ENCODE data around the gene NKD2.
"Not testable (repeated sequence)": the region's sequence is repeated elsewhere in the genome, so short reads cannot be mapped to it uniquely, and the experiment has no call there.

The NKD2 gene

DNA sequence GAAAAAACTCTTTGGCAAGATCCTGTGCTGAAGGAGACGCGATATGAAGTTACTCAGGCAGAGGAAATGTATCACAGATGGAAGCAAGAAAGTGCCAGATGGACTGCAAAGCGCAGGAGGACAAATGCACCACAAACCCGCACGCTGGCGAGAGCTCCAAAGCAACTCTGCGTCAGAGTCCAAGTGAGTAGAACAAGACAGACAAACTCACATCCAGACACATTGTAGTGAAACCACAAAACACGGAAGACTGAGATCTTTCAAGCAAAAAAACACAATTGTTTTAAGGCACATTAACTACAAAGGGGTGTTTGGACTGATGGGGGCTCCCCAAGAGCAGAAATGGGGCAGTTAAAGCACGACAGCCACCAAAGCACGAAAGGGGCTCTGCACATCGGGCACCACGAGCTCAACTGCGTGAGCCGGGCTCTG is 39.2 kb upstream of the NKD2 start:
- no peaks in the 10 kb centered on the region; the same call in 1 of the 2 replicates for H3K27me3 ChIP-seq (replicated peaks; ENCODE audit: control insufficient read depth, insufficient read depth, low read length)
- H3K36me3 ChIP-seq (ENCODE audit: control insufficient read depth, insufficient read depth, low read length): no peaks in the 10 kb centered on the region
- TF ChIP-seq, protein P1, sequence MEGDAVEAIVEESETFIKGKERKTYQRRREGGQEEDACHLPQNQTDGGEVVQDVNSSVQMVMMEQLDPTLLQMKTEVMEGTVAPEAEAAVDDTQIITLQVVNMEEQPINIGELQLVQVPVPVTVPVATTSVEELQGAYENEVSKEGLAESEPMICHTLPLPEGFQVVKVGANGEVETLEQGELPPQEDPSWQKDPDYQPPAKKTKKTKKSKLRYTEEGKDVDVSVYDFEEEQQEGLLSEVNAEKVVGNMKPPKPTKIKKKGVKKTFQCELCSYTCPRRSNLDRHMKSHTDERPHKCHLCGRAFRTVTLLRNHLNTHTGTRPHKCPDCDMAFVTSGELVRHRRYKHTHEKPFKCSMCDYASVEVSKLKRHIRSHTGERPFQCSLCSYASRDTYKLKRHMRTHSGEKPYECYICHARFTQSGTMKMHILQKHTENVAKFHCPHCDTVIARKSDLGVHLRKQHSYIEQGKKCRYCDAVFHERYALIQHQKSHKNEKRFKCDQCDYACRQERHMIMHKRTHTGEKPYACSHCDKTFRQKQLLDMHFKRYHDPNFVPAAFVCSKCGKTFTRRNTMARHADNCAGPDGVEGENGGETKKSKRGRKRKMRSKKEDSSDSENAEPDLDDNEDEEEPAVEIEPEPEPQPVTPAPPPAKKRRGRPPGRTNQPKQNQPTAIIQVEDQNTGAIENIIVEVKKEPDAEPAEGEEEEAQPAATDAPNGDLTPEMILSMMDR (IDR thresholded peaks at IDR 0.05; ENCODE audit: insufficient read depth, low read length, poor library complexity, severe bottlenecking): no peak
- H3K4me3 ChIP-seq (replicated peaks; ENCODE audit: low read depth, low read length): no peak overlapping the region
- DNase-seq (ENCODE audit: extremely low read depth, insufficient read length): no peak

DNA sequence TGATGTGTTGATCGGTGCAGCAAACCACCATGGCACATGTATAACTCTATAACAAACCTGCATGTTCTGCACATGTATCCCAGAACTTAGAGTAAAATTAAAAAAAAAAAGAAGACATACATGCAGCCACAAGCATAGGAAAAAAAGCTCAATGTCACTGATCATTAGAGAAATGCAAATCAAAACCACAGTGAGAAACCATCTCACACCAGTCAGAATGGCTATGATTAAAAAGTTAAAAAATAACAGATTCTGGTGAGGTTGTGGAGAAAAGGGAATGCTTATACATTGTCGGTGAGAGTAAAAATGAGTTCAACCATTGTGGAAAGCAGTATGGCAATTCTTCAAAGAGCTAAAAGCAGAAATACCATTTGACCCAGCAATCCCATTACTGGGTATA is 36.0 kb upstream of the NKD2 start:
- not testable (repeated sequence) for H3K4me3 ChIP-seq (replicated peaks; ENCODE audit: low read depth, low read length); H3K36me3 ChIP-seq (ENCODE audit: control insufficient read depth, insufficient read depth, low read length); DNase-seq (ENCODE audit: extremely low read depth, insufficient read length); H3K27me3 ChIP-seq (replicated peaks; ENCODE audit: control insufficient read depth, insufficient read depth, low read length)

DNA sequence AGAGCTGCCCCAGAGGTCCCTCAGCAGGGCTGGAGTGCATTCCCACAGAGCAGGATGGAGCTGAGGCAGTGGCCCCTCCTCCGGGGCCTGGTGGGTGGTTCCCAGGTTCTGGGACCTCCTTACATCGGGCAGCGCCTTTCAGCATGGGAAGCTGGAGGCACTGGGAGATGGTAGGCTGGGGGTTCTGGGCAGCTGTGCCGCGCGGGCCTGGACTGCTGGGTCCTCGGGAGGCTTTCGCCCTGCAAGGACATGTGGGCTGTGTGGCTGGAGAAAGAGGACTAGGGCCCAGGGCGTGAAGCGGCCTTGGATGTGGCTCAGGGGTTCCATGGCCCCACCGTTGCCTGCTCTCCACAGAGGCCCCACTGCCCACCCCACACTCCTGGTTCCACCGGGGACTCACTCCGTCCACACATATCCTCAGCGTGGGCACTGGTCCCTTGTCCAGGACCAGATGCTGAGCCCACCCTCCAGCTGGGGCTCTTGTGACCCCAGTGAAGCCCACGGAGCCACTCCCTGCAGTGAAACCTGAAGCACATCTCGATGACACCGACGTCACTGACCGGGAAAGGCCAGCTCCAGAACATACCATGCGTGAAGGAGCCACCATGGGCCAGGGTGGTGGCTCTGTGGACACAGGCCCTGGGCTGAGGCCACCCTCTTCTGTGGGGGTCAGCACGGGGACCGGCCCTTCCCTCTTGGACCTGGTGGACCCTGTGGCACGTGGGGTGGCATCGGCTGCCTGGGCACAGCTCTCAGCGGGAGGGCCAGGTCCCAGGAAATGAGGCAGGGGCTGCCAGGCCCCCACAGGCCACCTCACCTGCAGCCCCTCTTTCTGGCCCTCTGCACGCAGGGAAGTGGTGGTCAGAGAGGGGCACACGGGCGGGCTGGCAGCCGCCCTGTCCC is 31.5 kb upstream of the NKD2 start:
- no peaks in the 10 kb centered on the region for H3K36me3 ChIP-seq (ENCODE audit: control insufficient read depth, insufficient read depth, low read length)
- no peaks in the 10 kb centered on the region; the same call in 1 of the 2 replicates for H3K27me3 ChIP-seq (replicated peaks; ENCODE audit: control insufficient read depth, insufficient read depth, low read length)
- H3K4me3 ChIP-seq (replicated peaks; ENCODE audit: low read depth, low read length): no peak overlapping the region
- TF ChIP-seq, protein P1 (IDR thresholded peaks at IDR 0.05; ENCODE audit: insufficient read depth, low read length, poor library complexity, severe bottlenecking): no peak
- DNase-seq (ENCODE audit: extremely low read depth, insufficient read length): no peak

DNA sequence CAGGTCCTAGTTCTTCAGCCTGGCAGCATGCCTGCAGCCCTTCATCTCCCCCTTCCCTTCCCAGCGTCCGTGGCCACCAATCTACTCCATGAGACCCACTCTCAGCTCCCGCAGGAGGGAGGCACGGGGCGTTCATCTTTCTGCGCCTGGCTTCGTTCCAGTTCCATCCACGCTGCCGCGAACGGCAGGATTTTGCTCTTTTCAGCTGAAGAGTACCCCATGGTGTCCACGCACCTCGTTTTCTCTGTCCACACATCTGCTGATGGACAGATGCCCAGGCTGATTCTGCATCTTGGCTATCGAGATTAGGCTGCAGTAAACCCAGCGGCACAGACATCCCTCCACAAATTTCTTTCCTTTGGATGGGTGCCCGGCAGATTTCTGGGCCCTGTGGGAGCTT is 30.5 kb upstream of the NKD2 start:
- no peaks in the 10 kb centered on the region; the same call in 1 of the 2 replicates for H3K27me3 ChIP-seq (replicated peaks; ENCODE audit: control insufficient read depth, insufficient read depth, low read length)
- no peak for DNase-seq (ENCODE audit: extremely low read depth, insufficient read length)
- TF ChIP-seq, protein P1 (IDR thresholded peaks at IDR 0.05; ENCODE audit: insufficient read depth, low read length, poor library complexity, severe bottlenecking): no peak
- H3K36me3 ChIP-seq (ENCODE audit: control insufficient read depth, insufficient read depth, low read length): no peaks in the 10 kb centered on the region
- H3K4me3 ChIP-seq (replicated peaks; ENCODE audit: low read depth, low read length): no peak overlapping the region

DNA sequence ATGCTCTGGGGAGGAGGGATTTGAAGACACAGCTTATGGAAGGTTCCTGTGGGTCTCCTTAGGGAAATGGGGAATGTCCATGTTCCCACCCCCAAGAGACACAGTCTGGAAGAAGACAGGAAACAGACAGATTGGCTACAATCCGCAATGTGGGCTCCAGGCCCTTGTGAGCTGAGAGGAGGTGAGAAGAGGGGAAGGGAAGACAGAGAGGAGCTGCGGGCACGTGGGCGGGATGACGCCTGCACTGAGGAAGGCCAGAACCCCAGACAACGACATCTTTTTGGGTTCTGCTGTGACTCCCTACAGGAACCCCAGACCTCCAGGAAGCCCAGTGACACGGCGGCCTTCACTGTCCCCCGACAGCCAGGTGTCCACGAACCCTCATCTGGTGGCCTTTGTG is 29.9 kb upstream of the NKD2 start:
- TF ChIP-seq, protein P1 (IDR thresholded peaks at IDR 0.05; ENCODE audit: insufficient read depth, low read length, poor library complexity, severe bottlenecking): no peak
- no peak for DNase-seq (ENCODE audit: extremely low read depth, insufficient read length)
- H3K36me3 ChIP-seq (ENCODE audit: control insufficient read depth, insufficient read depth, low read length): no peaks in the 10 kb centered on the region
- no peak overlapping the region for H3K4me3 ChIP-seq (replicated peaks; ENCODE audit: low read depth, low read length)
- H3K27me3 ChIP-seq (replicated peaks; ENCODE audit: control insufficient read depth, insufficient read depth, low read length): no peaks in the 10 kb centered on the region; the same call in 1 of the 2 replicates

DNA sequence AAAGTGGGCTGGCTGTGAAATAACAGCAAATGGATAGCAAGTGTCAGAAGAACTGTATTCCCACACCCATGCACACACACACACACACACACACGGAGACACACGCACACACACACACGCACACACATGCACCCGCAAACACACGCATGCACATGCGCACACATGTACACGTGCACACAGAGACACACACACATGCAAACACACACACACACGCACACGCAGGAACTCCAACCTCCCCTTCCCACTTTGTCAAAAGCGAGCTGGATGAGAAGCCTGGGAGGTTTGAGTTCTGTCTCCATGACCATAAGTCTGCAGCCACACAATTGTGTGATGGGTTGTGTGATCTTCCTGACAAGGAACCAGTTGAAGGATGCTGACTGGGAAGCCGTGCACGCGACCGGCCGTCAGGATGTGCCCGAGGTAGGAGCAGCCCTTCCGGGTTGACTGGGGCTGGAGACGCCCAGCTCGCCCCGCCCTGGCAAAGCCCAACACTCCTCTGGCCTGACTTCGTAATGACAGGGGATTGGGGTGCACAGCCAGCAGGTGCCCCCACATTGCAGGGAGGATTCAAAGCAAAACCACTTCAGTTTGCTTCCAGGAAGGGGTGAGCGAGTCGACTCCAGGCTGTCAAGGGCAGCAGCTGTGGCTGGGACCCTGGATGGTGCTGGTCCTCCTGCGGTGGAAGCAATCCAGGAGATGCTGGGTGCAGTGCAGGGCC is 29.3 kb upstream of the NKD2 start:
- Histone ChIP-seq H3K4me3 (replicated peaks; ENCODE audit: low read depth, low read length) (no peak overlapping the region), H3K36me3 (ENCODE audit: control insufficient read depth, insufficient read depth, low read length) (no peaks in the 10 kb centered on the region), H3K27me3 (replicated peaks; ENCODE audit: control insufficient read depth, insufficient read depth, low read length) (no peaks in the 10 kb centered on the region; the same call in 1 of the 2 replicates)
- DNase-seq (ENCODE audit: extremely low read depth, insufficient read length): no peak
- TF ChIP-seq, protein P1 (IDR thresholded peaks at IDR 0.05; ENCODE audit: insufficient read depth, low read length, poor library complexity, severe bottlenecking): no peak

Measured in GM06990 (cell line).